Heart right ventricle (tissue), 16 donors: ENCODE data around the gene HOXD9. TPM values are rescaled to one million over a fixed set of nuclear protein-coding genes. Genes with fewer than 3 reads are reported as not detected.

Experiments
- ATAC-seq, 8 donors: fragments of 200-7000 bp; cut with Tn5 transposase; one replicate each; pipeline ENCODE4 v1.9.1; 2020; ENCODE audit warnings: mild to moderate bottlenecking in 8 of 8, moderate library complexity in 8 of 8, moderate number of reproducible peaks in 1 of 8
- DNase-seq, 2 donors: peaks; one replicate each; pipeline ENCODE4 v3.0.0-alpha.2; 2020
- H3K27ac ChIP-seq, 10 donors: fragments of 200-600 bp; sonication (generic) in 2 of 10; one replicate each; pipeline versions ENCODE4 v1.5.0 to v1.8.0; 2020 to 2022; ENCODE audit warnings: mild to moderate bottlenecking in 3 of 10
- H3K27me3 ChIP-seq, 7 donors: fragments of 200-600 bp; one replicate each; pipeline ENCODE4 v1.8.0; 2021 to 2022; ENCODE audit warnings: mild to moderate bottlenecking in 2 of 7
- H3K36me3 ChIP-seq, 9 donors: fragments of 200-600 bp; sonication (generic) in 1 of 9; one replicate each; pipeline versions ENCODE4 v1.5.0 to v1.8.0; 2020 to 2022; ENCODE audit warnings: mild to moderate bottlenecking in 2 of 9
- H3K4me1 ChIP-seq, 9 donors: fragments of 200-600 bp; sonication (generic) in 1 of 9; one replicate each; pipeline versions ENCODE4 v1.5.0 to v1.8.0; 2020 to 2022; ENCODE audit warnings: mild to moderate bottlenecking in 4 of 9
- H3K4me3 ChIP-seq, 10 donors: fragments of 200-600 bp; sonication (generic) in 2 of 10; one replicate each; pipeline versions ENCODE4 v1.5.0 to v1.8.0; 2020 to 2022; ENCODE audit warnings: mild to moderate bottlenecking in 7 of 10, moderate library complexity in 2 of 10
- H3K9me3 ChIP-seq, 11 donors: fragments of 200-600 bp in 10 of 11; sonication (generic) in 2 of 11; one replicate each; pipeline versions ENCODE4 v1.5.0 to v1.8.0; 2013 to 2022; ENCODE audit warnings: mild to moderate bottlenecking in 2 of 11, control low read depth in 1 of 11, moderate library complexity in 1 of 11
- CTCF ChIP-seq, 9 donors: fragments of 200-600 bp; sonication (generic) in 2 of 9; IDR thresholded peaks; one replicate each; pipeline versions ENCODE4 v1.5.0 to v1.8.0; 2021 to 2022; ENCODE audit warnings: antibody characterized with exemption in 9 of 9, mild to moderate bottlenecking in 5 of 9, moderate library complexity in 1 of 9
- WGBS, 2 donors: extraction: QIAGEN DNeasy Blood & Tissue Kit; methylation state at CpG; one replicate each; pipeline ENCODE4 v1.1.7; 2013; ENCODE audit warnings: inconsistent platforms in 1 of 2; 5-methylcytosine and 5-hydroxymethylcytosine counted together
- intact Hi-C, 10 donors: fragments of 100-400 bp; cut with DNase I; formaldehyde crosslinking; loops; one replicate each; pipeline versions ENCODE4 v1.11.1 to v1.14.2; 2022
- polyA plus RNA-seq, 2 donors: library from polyadenylated mRNA; stranded (reverse); fragments of 200-250 nt; gene quantifications; one replicate each; pipeline ENCODE4 v1.2.3, GENCODE V29; 2013
- total RNA-seq, 10 donors: library from RNA; stranded (reverse); fragmentation: NEBNext Ultra II Directional in 3 of 10; extraction: Animal tissue kit (Norgen Biotek cat#: 25700) in 3 of 10; gene quantifications; one replicate each; pipeline versions ENCODE4 v1.2.1 to v1.2.4, GENCODE V29; 2021 to 2023
- donor health status: Arrhythmogenic right ventricular cardiomyopathy.
- donor health status: ischemic (EF 13 %, LVEDD 7.1; RV severe dilation, severe dysfunction).
- donor health status: healthy with polysubstance abuse.
- donor health status: DM: no; HTN: yes; CAD: no.
- donor health status: DM: no; HTN: no; CAD: no.
- donor health status: ischemic (EF 25% LVEDD 6.9; RV normal size, moderate dysfunction).
- donor health status: ischemic (EF 25% LVEDD 5.7; RV mildly dilated, moderate dysfunction).
- donor health status: healthy.
- donor health status: DM: yes; HTN: yes; CAD: no.
- donor health status: Ischemic cardiomyopathy.
- donor health status: ischemic (EF 35%, LVEDD 5.7; RV mildly dilated, moderate dysfunction).
- donor health status: nonischemic (EF 11% LVEDD 7.7; RV severe dilation, severe dysfunction).
- donor health status: DM: yes; HTN: yes; CAD: no.
- donor health status: PGD.
- donor health status: ischemic (EF 29% LVEDD 5.4; RV normal size, mild dysfunction).
- donor health status: nonischemic (EF 23%, LVEDD 6.1; RV moderate dilation, normal function).

Gene HOXD9
- total and polyA plus RNA-seq, 12 donors = 0.15 to 0.29 (median 0.22) TPM; not detected in 8

DNA sequence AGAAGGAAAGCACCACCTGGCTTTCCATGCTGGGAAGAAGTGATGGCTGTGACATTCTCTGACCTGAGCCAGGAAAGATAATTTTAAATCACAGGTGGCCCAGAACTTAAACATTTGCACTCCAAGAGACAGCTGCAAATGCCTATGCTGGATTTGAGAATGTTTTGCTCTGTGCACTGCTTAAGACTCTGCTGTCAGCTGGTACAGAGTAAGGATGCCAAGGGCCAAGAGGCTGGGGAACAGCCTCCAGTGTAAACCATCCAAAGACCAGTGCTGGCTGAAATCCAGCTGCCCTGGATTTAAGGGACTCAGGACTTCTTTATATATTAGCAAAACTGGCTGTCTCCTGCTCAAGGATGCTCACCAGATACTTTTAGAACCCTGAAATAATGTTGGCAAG, 10.9 kb downstream of the HOXD9 start:
- H3K4me3 ChIP-seq = no peak overlapping the region
- TF ChIP-seq CTCF (IDR thresholded peaks at IDR 0.05) = no peak
- intact Hi-C loops = loop anchor here in 2 of 10 donors (5.0 to 10.0 kb wide), 2 partner anchors 319 to 681 kb away; no protein-coding TSS in a partner anchor
- H3K27me3 ChIP-seq = peaks cover 55 to 100% (median 97%) of the 10 kb centered on the region in 7 donors
- ATAC-seq (no peak), DNase-seq (no peak)
- H3K4me1 ChIP-seq = peaks cover 0 to 43% (median 16%) of the 10 kb centered on the region in 9 donors
- no peak overlapping the region for H3K27ac ChIP-seq
- H3K9me3 ChIP-seq = no peaks in the 10 kb centered on the region
- no peaks in the 10 kb centered on the region for H3K36me3 ChIP-seq

- no peak overlapping the region for H3K27ac ChIP-seq
- DNase-seq (no peak), ATAC-seq (no peak)
- no peak overlapping the region for H3K4me3 ChIP-seq
- WGBS, 2 donors = 26 to 41% methylated on average over 4 of the region's 4 CpGs
- H3K36me3 ChIP-seq = no peaks in the 10 kb centered on the region
- peaks cover 0 to 37% (median 16%) of the 10 kb centered on the region in 9 donors for H3K4me1 ChIP-seq
- no peak for TF ChIP-seq CTCF (IDR thresholded peaks at IDR 0.05)
- H3K9me3 ChIP-seq = no peaks in the 10 kb centered on the region
- H3K27me3 ChIP-seq = peaks cover 58 to 100% (median 97%) of the 10 kb centered on the region in 7 donors
- intact Hi-C loops = loop anchor here in 2 of 10 donors (5.0 to 10.0 kb wide), 2 partner anchors 318 to 681 kb away; no protein-coding TSS in a partner anchor
Observed at GRCh38 chr2:176134035-176134434, 11.5 kb downstream of the HOXD9 start.

GRCh38 chr2:176135035-176135440, 12.5 kb downstream of the HOXD9 start:
- DNase-seq = no peak
- H3K4me3 ChIP-seq = no peak overlapping the region
- intact Hi-C loops = loop anchor here in 1 of 10 donors (10.0 kb wide), 1 partner anchor 680 kb away; no protein-coding TSS in a partner anchor
- no peaks in the 10 kb centered on the region for H3K36me3 ChIP-seq
- no peak overlapping the region for H3K27ac ChIP-seq
- H3K9me3 ChIP-seq = no peaks in the 10 kb centered on the region
- no peak for TF ChIP-seq CTCF (IDR thresholded peaks at IDR 0.05)
- no peak for ATAC-seq
- H3K4me1 ChIP-seq = peaks cover 0 to 32% (median 13%) of the 10 kb centered on the region in 9 donors
- peaks cover 54 to 100% (median 99%) of the 10 kb centered on the region in 7 donors for H3K27me3 ChIP-seq

- peaks cover 39 to 100% (median 99%) of the 10 kb centered on the region in 7 donors for H3K27me3 ChIP-seq
- DNase-seq = no peak
- H3K4me3 ChIP-seq = peak overlapping the region; percentile 22 to 56 (median 40)
- H3K9me3 ChIP-seq = no peaks in the 10 kb centered on the region
- peak in 1 of 8 donors; percentile 16 for ATAC-seq
- H3K4me1 ChIP-seq = peaks cover 0 to 34% (median 18%) of the 10 kb centered on the region in 9 donors
- H3K36me3 ChIP-seq = no peaks in the 10 kb centered on the region
- peak overlapping the region in 6 of 10 donors; percentile 33 to 78 (median 60) for H3K27ac ChIP-seq
- intact Hi-C loops = loop anchor here in 1 of 10 donors (10.0 kb wide), 1 partner anchor 678 kb away; no protein-coding TSS in a partner anchor
- no peak for TF ChIP-seq CTCF (IDR thresholded peaks at IDR 0.05)
- 1 to 3% methylated on average over 71 of the region's 71 CpGs for WGBS, 2 donors
Observed at GRCh38 chr2:176136374-176137251, 14.1 kb downstream of the HOXD9 start.
